ENCODE measurements around the gene PIK3C2B.

PIK3C2B gene

DNA sequence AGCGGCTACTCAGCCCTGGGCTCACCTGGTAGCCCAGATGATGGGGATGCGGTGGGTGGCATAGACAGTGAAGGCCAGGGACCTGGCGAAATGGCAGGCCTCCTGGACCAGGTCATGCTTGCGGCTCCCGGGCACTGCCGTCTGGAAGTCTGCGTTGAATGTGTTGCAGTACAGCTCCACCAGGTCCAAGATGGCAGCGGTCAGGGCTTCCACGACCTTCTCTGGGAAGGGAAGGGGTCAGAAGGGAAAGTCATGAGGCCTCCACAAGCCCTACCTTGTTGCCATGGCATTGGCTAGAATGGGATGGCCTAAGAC, 38.8 kb downstream of the PIK3C2B start:
- TF ChIP-seq, protein P1, sequence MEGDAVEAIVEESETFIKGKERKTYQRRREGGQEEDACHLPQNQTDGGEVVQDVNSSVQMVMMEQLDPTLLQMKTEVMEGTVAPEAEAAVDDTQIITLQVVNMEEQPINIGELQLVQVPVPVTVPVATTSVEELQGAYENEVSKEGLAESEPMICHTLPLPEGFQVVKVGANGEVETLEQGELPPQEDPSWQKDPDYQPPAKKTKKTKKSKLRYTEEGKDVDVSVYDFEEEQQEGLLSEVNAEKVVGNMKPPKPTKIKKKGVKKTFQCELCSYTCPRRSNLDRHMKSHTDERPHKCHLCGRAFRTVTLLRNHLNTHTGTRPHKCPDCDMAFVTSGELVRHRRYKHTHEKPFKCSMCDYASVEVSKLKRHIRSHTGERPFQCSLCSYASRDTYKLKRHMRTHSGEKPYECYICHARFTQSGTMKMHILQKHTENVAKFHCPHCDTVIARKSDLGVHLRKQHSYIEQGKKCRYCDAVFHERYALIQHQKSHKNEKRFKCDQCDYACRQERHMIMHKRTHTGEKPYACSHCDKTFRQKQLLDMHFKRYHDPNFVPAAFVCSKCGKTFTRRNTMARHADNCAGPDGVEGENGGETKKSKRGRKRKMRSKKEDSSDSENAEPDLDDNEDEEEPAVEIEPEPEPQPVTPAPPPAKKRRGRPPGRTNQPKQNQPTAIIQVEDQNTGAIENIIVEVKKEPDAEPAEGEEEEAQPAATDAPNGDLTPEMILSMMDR (conservative IDR thresholded peaks at IDR 0.05; ENCODE audit: low read length) = no peak
- TF ChIP-seq EZH2phosphoT487 (IDR thresholded peaks at IDR 0.05; ENCODE audit: borderline replicate concordance) = no peak
- Histone ChIP-seq H3K9me3 (ENCODE audit: insufficient read depth, low read depth, low read length) (no peaks in the 10 kb centered on the region), H2AFZ (ENCODE audit: low read length) (no peak overlapping the region), H3F3A (ENCODE audit: low read depth) (peaks cover 4% of the 10 kb centered on the region), H4K20me1 (ENCODE audit: insufficient read depth, low read length, poor library complexity, severe bottlenecking) (no peaks in the 10 kb centered on the region), H3K4me2 (ENCODE audit: low read depth, low read length, poor library complexity, severe bottlenecking) (no peak overlapping the region), H3K4me3 (ENCODE audit: low read length, poor library complexity, severe bottlenecking) (no peak overlapping the region), H3K79me2 (ENCODE audit: insufficient read depth, low read length) (no peaks in the 10 kb centered on the region), H3K27me3 (ENCODE audit: insufficient read depth, low read length, poor library complexity, severe bottlenecking) (no peaks in the 10 kb centered on the region), H3K36me3 (ENCODE audit: insufficient read depth, low read length) (peaks cover 60% of the 10 kb centered on the region; the same call in 1 of the 2 replicates), H3K9me2 (replicated peaks; ENCODE audit: low read depth, low read length) (no peaks in the 10 kb centered on the region), H3K4me1 (ENCODE audit: insufficient read depth, low read length, poor library complexity, severe bottlenecking) (peaks cover 26% of the 10 kb centered on the region), H3K9ac (ENCODE audit: low read depth, low read length, poor library complexity, severe bottlenecking) (no peak overlapping the region)

DNA sequence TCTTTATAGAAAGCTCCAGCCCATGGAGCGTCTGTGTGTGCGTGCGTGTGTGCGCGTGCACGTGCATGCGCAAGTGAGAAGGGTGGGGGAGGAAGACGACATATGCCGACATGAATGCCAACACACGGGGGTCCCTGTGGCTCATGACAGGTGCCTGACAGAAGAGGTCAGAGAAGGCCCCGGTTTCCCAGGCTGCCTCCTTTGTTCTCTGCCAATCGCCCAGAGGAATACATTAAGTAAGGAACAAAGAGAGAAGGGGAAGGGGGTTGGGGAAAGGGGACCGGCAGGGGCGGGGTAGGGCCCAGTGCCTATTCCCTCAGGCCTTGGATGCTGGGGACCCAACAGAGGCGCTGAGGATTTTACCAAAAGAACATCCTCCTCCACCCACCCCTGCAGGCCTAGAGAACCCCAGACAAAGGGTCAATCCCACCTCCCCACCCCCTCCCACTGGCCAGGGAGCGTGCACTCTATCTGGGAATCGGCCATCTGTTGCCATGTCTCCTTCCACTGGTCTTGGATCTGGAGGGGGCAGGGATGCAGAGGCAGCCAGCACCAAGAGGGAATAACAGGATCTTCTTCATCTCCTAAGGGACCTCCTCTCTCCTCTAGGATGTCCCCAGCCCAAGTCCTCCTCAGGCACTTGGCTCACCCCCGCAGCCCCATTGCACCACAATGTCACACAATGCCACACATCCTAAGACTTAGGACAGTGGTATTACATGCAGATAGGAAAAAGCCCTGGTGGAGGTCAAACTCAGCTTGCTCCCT, 39.4 kb downstream of the PIK3C2B start:
- no peak overlapping the region for H3K4me3 ChIP-seq (ENCODE audit: low read length, poor library complexity, severe bottlenecking)
- H3K27me3 ChIP-seq (ENCODE audit: insufficient read depth, low read length, poor library complexity, severe bottlenecking) = no peaks in the 10 kb centered on the region
- H3F3A ChIP-seq (ENCODE audit: low read depth) = no peaks in the 10 kb centered on the region
- H3K9me2 ChIP-seq (replicated peaks; ENCODE audit: low read depth, low read length) = no peaks in the 10 kb centered on the region
- H3K36me3 ChIP-seq (ENCODE audit: insufficient read depth, low read length) = peaks cover 60% of the 10 kb centered on the region; the same call in 1 of the 2 replicates
- TF ChIP-seq, protein P1 (conservative IDR thresholded peaks at IDR 0.05; ENCODE audit: low read length) = no peak
- TF ChIP-seq EZH2phosphoT487 (IDR thresholded peaks at IDR 0.05; ENCODE audit: borderline replicate concordance) = no peak
- no peak overlapping the region for H3K9ac ChIP-seq (ENCODE audit: low read depth, low read length, poor library complexity, severe bottlenecking)
- no peaks in the 10 kb centered on the region for H4K20me1 ChIP-seq (ENCODE audit: insufficient read depth, low read length, poor library complexity, severe bottlenecking)
- peaks cover 26% of the 10 kb centered on the region for H3K4me1 ChIP-seq (ENCODE audit: insufficient read depth, low read length, poor library complexity, severe bottlenecking)
- no peak overlapping the region for H3K4me2 ChIP-seq (ENCODE audit: low read depth, low read length, poor library complexity, severe bottlenecking)
- no peaks in the 10 kb centered on the region for H3K79me2 ChIP-seq (ENCODE audit: insufficient read depth, low read length)
- no peaks in the 10 kb centered on the region for H3K9me3 ChIP-seq (ENCODE audit: insufficient read depth, low read depth, low read length)
- no peak overlapping the region for H2AFZ ChIP-seq (ENCODE audit: low read length)

DNA sequence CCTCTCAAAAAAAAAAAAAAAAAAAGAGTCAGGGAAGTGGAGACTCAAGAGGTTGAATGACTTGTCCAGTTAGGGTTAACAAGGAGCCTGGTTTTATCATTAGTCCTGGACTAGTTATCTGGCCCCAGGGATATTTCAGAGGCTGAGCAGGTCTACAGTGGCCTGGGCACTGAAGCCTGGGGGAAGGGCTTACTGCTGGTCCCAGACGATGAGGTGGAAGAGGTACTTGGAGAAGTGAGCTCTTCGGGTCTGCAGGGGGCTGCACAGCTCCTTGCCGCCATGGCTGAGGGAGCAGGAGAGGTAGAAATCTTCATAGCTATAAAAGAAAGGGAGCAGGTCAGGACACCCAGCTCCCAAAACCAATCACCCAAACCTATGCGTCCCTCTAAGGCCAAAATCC, 40.1 kb downstream of the PIK3C2B start:
- Histone ChIP-seq H3K9ac (ENCODE audit: low read depth, low read length, poor library complexity, severe bottlenecking) (no peak overlapping the region), H3K27me3 (ENCODE audit: insufficient read depth, low read length, poor library complexity, severe bottlenecking) (no peaks in the 10 kb centered on the region), H3K9me3 (ENCODE audit: insufficient read depth, low read depth, low read length) (no peaks in the 10 kb centered on the region), H3F3A (ENCODE audit: low read depth) (no peaks in the 10 kb centered on the region), H4K20me1 (ENCODE audit: insufficient read depth, low read length, poor library complexity, severe bottlenecking) (no peaks in the 10 kb centered on the region), H3K36me3 (ENCODE audit: insufficient read depth, low read length) (peaks cover 59% of the 10 kb centered on the region; the same call in 1 of the 2 replicates), H2AFZ (ENCODE audit: low read length) (no peak overlapping the region), H3K79me2 (ENCODE audit: insufficient read depth, low read length) (no peaks in the 10 kb centered on the region), H3K4me1 (ENCODE audit: insufficient read depth, low read length, poor library complexity, severe bottlenecking) (peaks cover 24% of the 10 kb centered on the region), H3K9me2 (replicated peaks; ENCODE audit: low read depth, low read length) (no peaks in the 10 kb centered on the region), H3K4me3 (ENCODE audit: low read length, poor library complexity, severe bottlenecking) (no peak overlapping the region), H3K4me2 (ENCODE audit: low read depth, low read length, poor library complexity, severe bottlenecking) (no peak overlapping the region)
- TF ChIP-seq, protein P1 (conservative IDR thresholded peaks at IDR 0.05; ENCODE audit: low read length) = no peak
- TF ChIP-seq EZH2phosphoT487 (IDR thresholded peaks at IDR 0.05; ENCODE audit: borderline replicate concordance) = no peak
